Breast epithelium (tissue), 3 donors: ENCODE results near the gene SV2C.
"Not testable (repeated sequence)": the region's sequence is repeated elsewhere in the genome, so short reads cannot be mapped to it uniquely, and the experiment has no call there.

Experiments used
- CTCF ChIP-seq, 3 donors: fragments of 450-650 bp; IDR thresholded peaks; one replicate each; pipeline ENCODE4 v1.5.1; 2016 to 2017; ENCODE audit warnings: antibody characterized with exemption in 3 of 3, mild to moderate bottlenecking in 3 of 3, moderate library complexity in 3 of 3
- POLR2A ChIP-seq: fragments of 450-650 bp; IDR thresholded peaks from one replicate; pipeline ENCODE4 v1.6.1; 2016; ENCODE audit warnings: antibody characterized with exemption, mild to moderate bottlenecking, moderate library complexity
- POLR2AphosphoS5 ChIP-seq, 3 donors: sonication (generic); formaldehyde crosslinking; IDR thresholded peaks; one replicate each; pipeline ENCODE4 v1.6.1; 2017; ENCODE audit warnings: antibody characterized with exemption in 3 of 3

- TF ChIP-seq CTCF (IDR thresholded peaks at IDR 0.05); POLR2A; POLR2AphosphoS5 (IDR thresholded peaks at IDR 0.05): not testable (repeated sequence)
Observed at GRCh38 chr5:76335451-76335850, 252.3 kb downstream of the SV2C start.
